ENCODE measurements around the gene KIF13A. TPM values are rescaled to one million over a fixed set of nuclear protein-coding genes. Genes with fewer than 3 reads are reported as not detected.
"Not testable (repeated sequence)": the region's sequence is repeated elsewhere in the genome, so short reads cannot be mapped to it uniquely, and the experiment has no call there.

KIF13A gene
- total RNA-seq, 1 experiment from 2014 or later = 52.2 TPM

DNA sequence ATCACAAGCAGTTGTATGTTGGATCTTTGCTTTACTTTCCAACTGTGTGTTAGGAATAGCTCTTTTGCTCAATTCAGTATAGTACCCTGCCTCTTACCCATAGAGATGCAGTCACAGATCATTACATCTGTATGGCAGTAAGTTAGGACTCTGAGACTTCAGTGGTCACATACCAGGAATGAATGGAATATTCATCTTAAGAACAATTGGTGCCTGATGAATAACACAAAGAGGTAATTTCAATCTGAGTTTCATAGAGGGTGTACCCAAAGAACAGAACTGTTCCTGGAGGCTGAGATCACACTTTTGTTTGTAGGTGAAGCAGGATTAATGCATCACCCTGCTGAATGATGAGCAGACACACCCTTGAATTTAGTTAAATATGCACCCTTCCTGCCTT, 28.7 kb upstream of the KIF13A start:
- H3K79me2 ChIP-seq (ENCODE audit: low read depth) = no peaks in the 10 kb centered on the region
- intact Hi-C loops (cut with micrococcal nuclease; ENCODE audit: unreplicated experiment) = no loop called here
- no peaks in the 10 kb centered on the region for H3K4me1 ChIP-seq (replicated peaks; ENCODE audit: insufficient read depth)
- CTCF ChIA-PET = no interaction called here
- no peaks in the 10 kb centered on the region for H3K27me3 ChIP-seq (ENCODE audit: insufficient read depth, low read depth)
- POLR2A ChIA-PET (ENCODE audit: unreplicated experiment) = interaction anchor here (0.6 kb wide), 1 partner anchor 10 kb away, joined by 3 read pairs; no protein-coding TSS in a partner anchor
- no peak for TF ChIP-seq EZH2 (IDR thresholded peaks at IDR 0.05; ENCODE audit: low read depth)
- TF ChIP-seq, protein P1, sequence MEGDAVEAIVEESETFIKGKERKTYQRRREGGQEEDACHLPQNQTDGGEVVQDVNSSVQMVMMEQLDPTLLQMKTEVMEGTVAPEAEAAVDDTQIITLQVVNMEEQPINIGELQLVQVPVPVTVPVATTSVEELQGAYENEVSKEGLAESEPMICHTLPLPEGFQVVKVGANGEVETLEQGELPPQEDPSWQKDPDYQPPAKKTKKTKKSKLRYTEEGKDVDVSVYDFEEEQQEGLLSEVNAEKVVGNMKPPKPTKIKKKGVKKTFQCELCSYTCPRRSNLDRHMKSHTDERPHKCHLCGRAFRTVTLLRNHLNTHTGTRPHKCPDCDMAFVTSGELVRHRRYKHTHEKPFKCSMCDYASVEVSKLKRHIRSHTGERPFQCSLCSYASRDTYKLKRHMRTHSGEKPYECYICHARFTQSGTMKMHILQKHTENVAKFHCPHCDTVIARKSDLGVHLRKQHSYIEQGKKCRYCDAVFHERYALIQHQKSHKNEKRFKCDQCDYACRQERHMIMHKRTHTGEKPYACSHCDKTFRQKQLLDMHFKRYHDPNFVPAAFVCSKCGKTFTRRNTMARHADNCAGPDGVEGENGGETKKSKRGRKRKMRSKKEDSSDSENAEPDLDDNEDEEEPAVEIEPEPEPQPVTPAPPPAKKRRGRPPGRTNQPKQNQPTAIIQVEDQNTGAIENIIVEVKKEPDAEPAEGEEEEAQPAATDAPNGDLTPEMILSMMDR (conservative IDR thresholded peaks at IDR 0.05) = no peak
- H2AFZ ChIP-seq = no peak overlapping the region
- H3K4me3 ChIP-seq = no peak overlapping the region
- DNase-seq = no peak
- BruUV-seq (replicated peaks) = no TSS peak
- no peaks in the 10 kb centered on the region; the same call in 1 of the 2 replicates for H3K9me3 ChIP-seq (ENCODE audit: insufficient read depth, low read depth)
- no peaks in the 10 kb centered on the region for H4K20me1 ChIP-seq (ENCODE audit: insufficient read depth)
- no peaks in the 10 kb centered on the region for H3K36me3 ChIP-seq (ENCODE audit: low read depth)
- H3K27ac ChIP-seq = no peak overlapping the region
- H3K9me2 ChIP-seq (ENCODE audit: insufficient read depth) = 0 out of 2 replicates have a peak, but pooled peaks cover 5% of the 10 kb centered on the region
- no peaks in the 10 kb centered on the region; the same call in 1 of the 2 replicates for H3F3A ChIP-seq (ENCODE audit: insufficient read depth, low read depth)
- no peak overlapping the region for H3K4me2 ChIP-seq

DNA sequence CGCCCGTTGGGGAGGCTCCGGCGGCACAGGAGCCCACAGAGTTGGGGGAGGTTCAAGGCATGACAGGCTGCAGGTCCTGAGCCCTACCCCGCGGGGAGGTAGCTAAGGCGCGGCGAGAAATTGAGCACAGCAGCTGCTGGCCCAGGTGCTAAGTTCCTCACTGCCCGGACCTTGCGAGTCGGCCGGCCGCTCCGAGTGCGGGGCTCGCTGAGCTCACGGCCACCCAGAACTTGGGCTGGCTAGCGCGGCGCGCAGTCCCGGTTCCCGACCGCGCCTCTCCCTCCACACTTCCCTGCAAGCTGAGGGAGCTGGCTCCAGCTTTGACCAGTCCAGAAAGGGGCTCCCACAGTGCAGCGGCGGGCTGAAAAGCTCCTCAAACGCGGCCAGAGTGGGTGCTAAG, 23.9 kb upstream of the KIF13A start:
- Histone ChIP-seq H3K36me3 (ENCODE audit: low read depth) (no peaks in the 10 kb centered on the region), H3K4me1 (replicated peaks; ENCODE audit: insufficient read depth) (no peaks in the 10 kb centered on the region), H3K79me2 (ENCODE audit: low read depth) (no peaks in the 10 kb centered on the region), H3K9me3 (ENCODE audit: insufficient read depth, low read depth) (no peaks in the 10 kb centered on the region; the same call in 1 of the 2 replicates), H3K4me2 (no peak overlapping the region), H4K20me1 (ENCODE audit: insufficient read depth) (no peaks in the 10 kb centered on the region), H3K27ac (no peak overlapping the region), H3F3A (ENCODE audit: insufficient read depth, low read depth) (no peaks in the 10 kb centered on the region), H3K4me3 (no peak overlapping the region), H3K9me2 (ENCODE audit: insufficient read depth) (0 out of 2 replicates have a peak, but pooled peaks cover 5% of the 10 kb centered on the region), H2AFZ (no peak overlapping the region), H3K27me3 (ENCODE audit: insufficient read depth, low read depth) (no peaks in the 10 kb centered on the region)
- no peak for DNase-seq
- ChIA-PET POLR2A (ENCODE audit: unreplicated experiment) (no interaction called here), CTCF (interaction anchor here (0.6 kb wide), 1 partner anchor 30 kb away, joined by 4 read pairs; no protein-coding TSS in a partner anchor)
- no peak for TF ChIP-seq EZH2 (IDR thresholded peaks at IDR 0.05; ENCODE audit: low read depth)
- TF ChIP-seq, protein P1 (conservative IDR thresholded peaks at IDR 0.05) = no peak
- intact Hi-C loops (cut with micrococcal nuclease; ENCODE audit: unreplicated experiment) = no loop called here
- BruUV-seq (replicated peaks) = no TSS peak

DNA sequence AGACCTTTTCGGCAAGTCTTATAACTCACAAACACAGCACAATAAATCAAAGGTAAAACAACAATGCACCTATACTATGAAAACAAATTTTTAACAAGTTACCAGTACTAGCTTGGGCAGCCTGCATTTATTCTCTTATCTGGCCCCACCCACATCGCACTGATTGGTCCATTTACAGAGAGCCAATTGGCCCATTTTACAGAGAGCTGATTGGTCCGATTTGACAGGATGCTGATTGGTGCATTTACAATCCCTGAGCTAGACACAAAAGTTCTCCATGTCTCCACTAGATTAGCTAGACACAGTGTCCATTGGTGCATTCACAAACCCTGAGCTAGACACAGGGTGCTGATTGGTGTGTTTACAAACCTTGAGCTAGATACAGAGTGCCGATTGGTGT, 23.1 kb upstream of the KIF13A start:
- H3K4me1 ChIP-seq (replicated peaks; ENCODE audit: insufficient read depth); H3K27ac ChIP-seq; H3K4me2 ChIP-seq; intact Hi-C loops (cut with micrococcal nuclease; ENCODE audit: unreplicated experiment); H4K20me1 ChIP-seq (ENCODE audit: insufficient read depth); H3F3A ChIP-seq (ENCODE audit: insufficient read depth, low read depth); H3K9me2 ChIP-seq (ENCODE audit: insufficient read depth); BruUV-seq (replicated peaks); H3K79me2 ChIP-seq (ENCODE audit: low read depth); H2AFZ ChIP-seq; H3K4me3 ChIP-seq; DNase-seq; H3K9me3 ChIP-seq (ENCODE audit: insufficient read depth, low read depth); H3K36me3 ChIP-seq (ENCODE audit: low read depth); H3K27me3 ChIP-seq (ENCODE audit: insufficient read depth, low read depth); POLR2A ChIA-PET (ENCODE audit: unreplicated experiment): not testable (repeated sequence)
- CTCF ChIA-PET = interaction anchor here (0.6 kb wide), 1 partner anchor 31 kb away, joined by 4 read pairs; no protein-coding TSS in a partner anchor
